ENCODE results near the gene GINS3.

- TF ChIP-seq CTCF (IDR thresholded peaks at IDR 0.05), result no peak
- TF ChIP-seq EP300 (IDR thresholded peaks at IDR 0.05), result no peak
- no peak for TF ChIP-seq POLR2A (IDR thresholded peaks at IDR 0.05; ENCODE audit: low read depth)
Measured at GRCh38 chr16:58421529-58421928, 29.3 kb downstream of the GINS3 start.
